SIG-M5 treated with dmso at 0.1 percent for 504 hours (cell line): Measurements from ENCODE around the gene SLC26A4.

Experiments
- DNase-seq: peaks from one replicate; lab custom pipeline; 2025; ENCODE audit not compliant: unreplicated experiment; lab: John Stamatoyannopoulos, UW

Gene SLC26A4

DNA sequence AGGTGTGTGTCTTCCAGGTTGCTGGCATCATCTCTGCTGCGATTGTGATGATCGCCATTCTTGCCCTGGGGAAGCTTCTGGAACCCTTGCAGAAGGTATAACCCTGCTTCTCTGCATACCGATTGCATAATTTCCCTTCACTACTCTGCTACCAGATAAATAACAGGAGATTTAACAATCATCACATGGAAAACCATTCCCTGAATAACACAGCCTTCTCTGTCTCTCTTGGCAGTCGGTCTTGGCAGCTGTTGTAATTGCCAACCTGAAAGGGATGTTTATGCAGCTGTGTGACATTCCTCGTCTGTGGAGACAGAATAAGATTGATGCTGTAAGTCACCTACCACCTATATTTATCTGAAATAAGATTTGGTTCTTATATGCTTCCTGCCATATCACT lies 33.8 kb downstream of the SLC26A4 start:
- no peak for DNase-seq

DNA sequence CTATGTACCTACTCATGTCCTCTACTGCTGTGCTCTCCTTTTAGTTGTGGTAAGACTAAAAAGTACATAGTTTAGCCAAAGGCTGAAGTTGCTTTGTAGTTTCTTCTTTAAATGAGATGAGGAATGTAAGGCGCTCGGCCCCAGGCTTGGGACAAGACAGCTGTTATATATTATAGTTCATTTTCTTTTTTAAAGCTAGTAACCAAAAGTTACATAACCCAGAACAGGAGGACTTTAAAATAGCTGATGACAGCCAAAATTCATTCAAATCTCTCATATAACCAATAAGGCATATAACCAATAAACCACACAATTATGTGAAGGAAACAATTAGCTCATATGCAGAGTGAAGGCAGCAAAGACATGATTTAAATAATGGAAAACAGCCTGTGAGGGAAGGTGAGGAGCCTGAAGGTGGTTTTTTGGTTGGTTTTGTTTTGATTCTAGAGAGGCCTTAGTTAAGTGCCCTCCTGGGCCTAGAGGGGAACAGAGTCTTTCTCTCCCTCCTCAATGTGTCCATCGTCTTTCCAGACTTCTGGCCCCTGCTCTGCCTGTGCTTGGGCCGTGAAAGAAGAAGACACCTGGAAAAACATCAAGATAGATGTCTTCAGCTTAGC lies 35.8 kb downstream of the SLC26A4 start:
- DNase-seq = no peak

DNA sequence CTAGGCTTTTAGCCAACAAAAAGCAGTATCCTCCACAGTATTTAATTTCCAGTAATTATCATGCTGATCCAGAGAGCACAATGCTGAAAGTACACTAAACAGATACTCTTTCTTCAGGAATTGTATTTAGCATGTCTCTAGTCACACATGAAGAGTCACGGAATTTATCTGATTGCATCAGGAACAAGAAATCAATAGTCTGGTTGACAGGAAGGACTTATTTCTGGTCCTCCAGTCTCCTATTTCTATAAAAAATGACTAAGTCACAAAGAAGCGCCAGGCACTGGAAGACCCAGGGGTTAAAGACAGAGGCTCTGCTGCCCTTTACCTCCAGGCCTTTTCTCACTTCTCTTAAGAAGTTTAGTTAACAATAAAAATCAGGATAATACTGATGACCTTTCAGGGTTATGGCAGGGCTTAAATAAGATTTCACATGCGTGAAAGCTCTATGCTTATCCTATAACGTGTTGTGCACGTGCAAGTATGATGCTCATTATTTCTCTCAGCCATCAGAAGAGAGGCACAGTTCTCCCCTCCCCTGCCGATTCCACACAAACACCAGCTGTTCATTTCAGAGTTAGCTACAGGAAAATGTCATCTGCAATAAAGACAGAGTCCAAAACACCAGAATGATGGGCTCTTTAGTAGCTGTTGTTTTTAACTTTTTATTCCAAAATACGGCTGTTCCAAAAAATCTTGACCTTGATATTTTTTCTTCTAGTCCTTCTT lies 36.9 kb downstream of the SLC26A4 start:
- DNase-seq = no peak

DNA sequence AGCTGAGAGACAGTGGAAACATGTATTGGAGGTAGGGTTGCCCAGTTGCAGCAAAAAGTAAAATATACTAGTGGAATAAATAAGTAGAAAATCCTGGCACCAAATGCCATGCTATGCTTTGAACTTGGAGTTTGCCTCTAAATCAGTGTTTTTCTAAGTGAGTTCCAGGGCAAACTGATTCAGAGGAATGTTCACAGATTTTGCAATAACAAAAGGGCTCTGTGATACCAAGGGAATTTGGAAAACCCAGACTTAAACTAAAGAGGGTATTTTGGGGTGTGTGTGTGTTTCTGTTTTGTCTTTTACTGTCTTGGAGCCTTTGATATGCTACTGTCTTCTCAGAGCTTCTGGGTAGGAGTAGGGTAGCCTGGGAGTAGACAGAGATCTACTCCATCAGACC lies 39.9 kb downstream of the SLC26A4 start:
- no peak for DNase-seq

DNA sequence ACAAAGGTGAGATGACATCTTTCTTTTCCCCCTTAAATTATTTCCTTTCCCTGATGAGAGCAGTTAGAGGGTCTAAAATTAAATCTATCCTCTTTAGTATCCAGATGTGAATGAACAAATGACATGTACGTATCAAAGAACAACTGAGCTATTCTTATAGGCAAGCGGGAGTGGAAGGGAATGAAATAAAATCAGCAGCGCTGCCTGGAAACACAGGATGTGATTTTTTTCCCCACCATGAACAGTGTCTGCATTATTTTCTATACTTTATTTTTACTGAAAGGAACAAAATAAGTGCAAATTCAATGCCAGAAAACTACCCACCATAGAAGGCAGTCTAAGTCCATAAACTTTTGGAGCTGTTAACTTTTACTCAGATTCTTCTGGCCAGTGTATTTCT lies 40.6 kb downstream of the SLC26A4 start:
- no peak for DNase-seq

DNA sequence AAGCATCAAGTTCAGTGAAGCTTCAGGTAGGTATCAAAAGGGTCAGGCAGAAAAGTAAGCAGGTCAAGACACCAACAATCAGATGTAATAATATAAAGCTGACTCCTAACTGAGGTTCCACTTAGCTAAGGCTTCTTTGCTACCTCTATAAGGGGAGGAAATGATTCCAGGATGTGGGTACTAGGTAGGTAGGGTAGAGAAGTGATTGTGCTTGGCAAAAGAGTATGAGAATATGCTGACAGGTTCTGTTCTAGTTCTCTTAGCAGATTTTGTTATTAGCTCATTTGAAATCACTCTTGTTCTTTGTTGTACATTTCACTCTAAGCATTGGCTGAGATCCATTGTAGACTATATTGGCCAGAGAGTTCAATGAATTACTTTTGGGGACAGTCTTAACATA lies 42.6 kb downstream of the SLC26A4 start:
- no peak for DNase-seq

DNA sequence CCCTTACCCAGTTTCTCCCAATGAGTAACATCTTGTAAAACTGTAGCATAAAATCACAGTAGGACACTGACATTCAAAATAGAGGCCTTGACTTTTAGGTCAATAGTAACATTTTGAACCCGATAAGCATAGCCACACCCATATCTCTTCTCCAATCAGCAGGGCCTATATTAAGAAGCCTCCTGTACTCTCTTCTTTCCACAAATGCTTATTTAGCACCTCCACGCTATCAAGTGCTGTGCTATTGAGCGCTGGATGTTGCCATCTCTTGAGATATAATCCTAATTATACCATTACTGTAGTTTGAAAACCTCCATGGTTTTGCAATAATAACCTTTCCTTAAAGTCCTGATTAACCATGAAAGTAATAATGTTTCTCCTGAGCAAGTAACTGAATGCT lies 43.2 kb downstream of the SLC26A4 start:
- no peak for DNase-seq

DNA sequence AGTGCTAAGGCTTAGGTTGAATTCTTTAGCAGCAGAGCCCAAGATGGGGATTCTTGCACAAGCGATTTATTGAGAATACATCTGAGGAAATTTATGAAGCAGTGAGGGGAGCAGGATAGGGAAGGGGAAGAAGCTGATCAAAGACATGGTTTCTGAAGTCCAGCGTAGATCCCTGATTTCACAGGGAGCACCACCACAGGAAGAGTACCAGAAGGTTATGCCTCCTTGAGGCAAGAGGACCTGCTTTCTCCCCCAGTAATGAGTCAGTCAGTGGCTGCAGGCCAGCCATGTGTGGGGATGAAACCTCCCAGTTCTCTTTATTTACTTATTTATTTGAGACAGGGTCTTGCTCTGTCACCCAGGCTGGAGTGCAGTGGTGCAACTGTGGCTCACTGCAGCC lies 48.3 kb downstream of the SLC26A4 start:
- DNase-seq = no peak

DNA sequence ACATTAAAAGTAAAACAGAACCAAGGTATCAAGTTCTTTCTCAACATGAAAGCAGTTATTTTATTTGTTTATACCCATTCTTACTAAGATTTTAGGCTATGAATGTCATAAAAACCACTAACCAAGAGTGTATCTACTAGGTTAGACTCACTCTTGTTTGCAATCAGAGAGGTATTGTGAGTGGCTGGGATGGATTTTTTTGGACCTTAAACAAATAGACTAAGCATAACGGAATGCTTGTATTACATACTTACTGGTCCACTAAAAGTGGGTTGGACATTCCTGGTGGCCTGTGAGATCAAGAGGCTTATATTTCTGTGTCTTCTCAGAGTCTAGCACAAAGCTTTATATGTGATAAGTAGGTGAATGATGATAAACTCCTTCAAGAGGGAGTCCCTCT lies 50.7 kb downstream of the SLC26A4 start:
- no peak for DNase-seq

DNA sequence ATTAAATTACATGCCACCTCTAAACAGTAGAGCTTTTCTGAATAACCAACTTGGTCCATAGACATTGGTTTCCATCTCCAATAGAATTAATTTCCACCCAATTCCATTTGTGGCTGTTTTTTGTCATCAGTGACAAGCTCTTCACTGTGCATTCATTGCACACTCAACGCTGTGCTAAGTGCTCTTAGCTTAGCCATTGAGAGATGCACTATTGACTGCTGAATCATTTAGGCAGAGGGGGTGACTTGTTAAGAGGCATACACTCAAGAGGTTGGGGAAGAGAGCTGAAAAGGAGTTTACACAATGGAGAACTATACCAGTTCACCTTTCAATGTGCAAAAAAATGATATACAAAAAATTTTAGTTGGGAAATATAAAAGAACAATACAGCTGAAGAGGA lies 51.4 kb downstream of the SLC26A4 start:
- no peak for DNase-seq

DNA sequence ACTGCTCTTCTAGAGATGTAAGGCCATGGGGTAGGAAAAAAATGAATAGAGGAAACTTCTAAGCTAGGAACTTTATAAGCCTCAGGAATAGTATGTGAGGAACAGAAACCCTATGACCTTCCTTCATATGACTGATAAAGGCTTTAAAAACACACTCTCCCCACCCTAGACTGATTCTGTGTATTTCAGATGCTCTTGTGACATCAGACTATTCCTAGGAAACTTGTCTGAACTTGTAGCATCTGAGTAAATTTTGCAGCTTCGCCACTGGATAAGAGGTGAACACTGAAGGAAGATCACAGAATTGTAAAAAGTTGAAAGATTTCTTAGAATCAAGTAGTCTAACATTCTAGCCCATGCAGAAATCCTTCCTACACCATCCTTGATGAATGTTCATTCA lies 52.3 kb downstream of the SLC26A4 start:
- no peak for DNase-seq

DNA sequence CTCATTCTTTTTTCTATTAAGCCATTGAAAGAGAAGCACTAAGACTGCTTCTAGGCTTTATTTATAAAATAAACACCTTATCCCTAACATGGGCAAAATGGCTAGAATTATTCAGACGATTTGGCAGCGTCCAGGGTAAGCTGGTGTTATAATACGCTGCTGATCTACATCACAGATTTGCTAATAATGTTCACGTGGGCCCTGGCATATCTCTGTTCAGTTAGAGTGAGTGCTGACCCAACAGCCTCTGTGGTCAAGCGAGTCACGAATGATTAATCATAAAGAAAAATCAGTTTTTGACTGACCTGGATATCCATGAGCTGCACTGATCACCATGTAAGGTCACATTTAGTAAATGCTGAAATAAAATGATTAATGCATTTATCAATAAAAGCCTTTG lies 54.9 kb downstream of the SLC26A4 start:
- DNase-seq = no peak

DNA sequence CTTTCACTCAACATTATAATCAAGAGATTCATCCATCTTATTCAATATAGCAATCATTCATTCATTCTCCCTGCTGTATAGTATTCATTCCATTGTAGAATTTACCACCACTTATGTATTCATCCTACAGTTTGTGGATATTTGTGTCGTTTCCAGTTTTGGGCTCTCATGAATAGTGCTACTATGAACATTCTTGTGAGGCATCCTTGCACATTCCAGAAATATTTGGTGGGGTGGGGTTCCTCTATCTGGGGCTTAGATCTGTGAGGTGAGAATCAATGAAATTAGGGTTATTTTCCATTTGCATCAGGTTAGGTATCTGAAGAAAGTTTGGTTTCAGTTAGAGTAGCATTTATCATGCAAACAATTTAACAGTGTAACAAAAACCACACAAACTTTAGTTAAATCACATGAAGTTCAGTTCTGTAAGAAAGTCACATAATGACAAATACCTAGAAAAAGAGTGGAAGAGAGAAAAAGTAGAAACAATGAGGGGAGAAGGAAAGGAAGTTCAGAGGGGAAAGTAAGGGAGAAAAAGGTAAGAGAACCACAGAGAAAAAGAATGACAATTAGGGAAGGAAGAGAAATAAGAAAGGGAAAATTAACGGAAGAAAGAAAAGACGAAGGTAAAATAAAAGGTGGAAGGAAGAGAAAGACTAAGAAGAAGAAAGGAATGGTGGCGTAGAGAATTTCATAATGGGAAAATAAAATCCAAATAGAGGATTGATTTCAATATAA lies 58.0 kb downstream of the SLC26A4 start:
- DNase-seq = no peak

DNA sequence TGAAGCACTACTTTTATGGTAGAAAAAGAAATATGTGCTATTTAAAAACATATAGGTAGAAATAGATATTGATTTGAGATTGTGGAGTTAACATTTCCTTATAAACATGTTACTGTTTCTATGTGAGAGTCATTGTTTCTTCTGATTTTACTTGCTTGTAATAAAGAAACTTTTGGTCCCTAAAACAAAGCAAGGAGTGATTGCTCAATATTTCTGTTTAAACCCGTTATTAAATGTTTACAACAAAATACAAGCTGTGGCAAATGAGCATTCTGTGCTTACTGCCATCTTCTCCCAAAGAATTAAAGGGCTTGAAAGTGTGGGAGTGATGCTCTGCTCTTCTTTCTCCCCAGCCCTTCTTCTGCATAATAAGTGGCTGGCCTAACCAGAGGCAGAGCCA lies 60.7 kb downstream of the SLC26A4 start:
- no peak for DNase-seq

DNA sequence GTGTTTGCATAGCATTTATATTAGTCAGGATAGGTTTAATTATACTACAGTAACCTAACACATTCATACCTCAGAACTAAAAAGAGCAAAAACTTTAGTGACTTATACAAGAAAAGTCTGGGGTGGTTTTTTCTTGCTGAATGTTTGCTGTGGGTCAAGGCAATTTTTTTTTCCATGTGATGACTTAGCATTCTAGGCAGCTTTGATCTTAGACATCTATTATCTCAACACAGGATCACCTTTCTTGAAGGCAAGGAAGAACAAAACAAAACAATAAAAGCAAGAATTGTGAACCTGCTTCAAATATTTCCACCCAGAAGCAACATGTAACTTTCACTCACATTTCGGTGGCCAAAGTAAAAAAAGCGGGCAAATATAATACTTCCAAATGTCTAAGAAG lies 62.6 kb downstream of the SLC26A4 start:
- DNase-seq = no peak

DNA sequence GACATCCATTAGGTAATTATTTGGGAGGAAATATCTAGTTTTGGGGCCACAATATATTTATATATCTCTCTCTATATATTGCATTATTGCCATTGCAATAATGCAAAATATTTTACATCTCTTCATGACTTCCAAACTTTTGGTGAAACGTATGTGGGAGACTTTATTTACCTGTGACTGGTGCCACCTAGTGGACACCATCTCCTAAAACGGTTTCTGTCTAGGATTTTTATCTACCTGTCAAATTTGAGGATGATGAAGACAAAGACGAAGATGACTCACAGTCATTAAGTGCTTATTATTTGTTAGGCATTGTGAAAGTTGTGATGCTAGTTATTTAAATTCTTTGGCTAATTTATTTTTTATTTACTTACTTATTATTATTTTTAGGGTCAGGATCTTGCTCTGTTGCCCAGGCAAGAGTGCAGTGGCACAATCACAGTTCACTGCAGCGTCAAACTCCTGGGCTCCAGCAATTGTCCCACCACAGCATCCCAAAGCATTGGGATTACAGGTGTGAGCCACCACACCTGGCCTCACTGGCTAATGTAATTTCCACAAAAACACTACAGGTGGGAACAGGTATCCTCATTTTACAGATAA lies 64.6 kb downstream of the SLC26A4 start:
- DNase-seq = peak; percentile 63

DNA sequence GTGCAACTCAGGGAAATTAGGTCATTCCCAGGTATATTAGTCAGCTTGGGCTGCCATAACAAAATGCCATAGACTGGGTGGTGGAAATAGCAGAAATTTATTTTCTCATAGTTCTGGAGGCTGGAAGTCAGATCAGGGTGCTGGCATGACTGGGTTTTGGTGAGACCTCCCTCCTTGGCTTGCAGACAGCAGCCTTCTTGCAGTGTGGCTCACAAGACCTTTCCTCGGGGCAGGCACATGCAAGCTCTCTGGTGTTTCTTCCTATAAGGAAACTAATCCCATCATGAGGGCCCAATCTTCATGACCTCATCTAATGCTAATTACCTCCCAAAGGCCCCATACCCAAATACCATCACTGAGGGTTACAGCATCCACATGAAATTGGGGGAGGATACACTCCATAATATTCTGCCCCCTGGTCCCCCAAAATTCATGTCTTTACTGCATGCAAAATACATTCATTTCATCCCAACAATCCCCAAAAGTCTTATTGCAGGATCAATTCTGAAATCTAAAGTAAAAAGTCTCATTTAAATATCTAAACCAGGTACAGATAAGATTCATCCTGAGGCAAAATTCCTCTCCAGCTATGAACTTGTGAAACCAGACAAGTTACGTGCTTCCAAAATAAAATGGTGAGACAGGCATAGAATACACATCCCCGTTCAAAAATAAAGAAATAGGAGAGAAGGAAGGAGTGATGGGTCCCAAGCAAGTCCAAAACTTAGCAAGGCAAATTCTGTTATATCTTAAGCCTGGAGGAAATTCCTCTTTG lies 65.9 kb downstream of the SLC26A4 start:
- DNase-seq = no peak

DNA sequence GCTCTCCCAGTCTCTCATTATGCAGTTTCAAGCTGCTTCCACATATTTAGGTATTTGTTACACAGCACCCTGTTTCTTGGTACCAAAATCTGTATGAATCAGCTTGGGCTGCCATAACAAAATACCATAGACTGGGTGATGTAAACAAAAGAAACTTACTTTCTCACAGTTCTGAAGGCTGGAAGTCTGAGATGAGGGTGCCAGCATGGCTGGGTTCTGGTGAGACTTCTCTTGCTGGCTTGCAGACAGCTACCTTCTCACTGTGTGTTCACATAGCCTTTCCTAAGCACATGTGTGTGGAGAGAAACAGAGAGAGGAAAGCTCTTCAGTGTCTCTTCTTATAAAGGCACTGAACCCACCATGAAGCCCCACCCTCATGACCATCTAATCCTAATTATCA lies 67.6 kb downstream of the SLC26A4 start:
- DNase-seq = no peak

DNA sequence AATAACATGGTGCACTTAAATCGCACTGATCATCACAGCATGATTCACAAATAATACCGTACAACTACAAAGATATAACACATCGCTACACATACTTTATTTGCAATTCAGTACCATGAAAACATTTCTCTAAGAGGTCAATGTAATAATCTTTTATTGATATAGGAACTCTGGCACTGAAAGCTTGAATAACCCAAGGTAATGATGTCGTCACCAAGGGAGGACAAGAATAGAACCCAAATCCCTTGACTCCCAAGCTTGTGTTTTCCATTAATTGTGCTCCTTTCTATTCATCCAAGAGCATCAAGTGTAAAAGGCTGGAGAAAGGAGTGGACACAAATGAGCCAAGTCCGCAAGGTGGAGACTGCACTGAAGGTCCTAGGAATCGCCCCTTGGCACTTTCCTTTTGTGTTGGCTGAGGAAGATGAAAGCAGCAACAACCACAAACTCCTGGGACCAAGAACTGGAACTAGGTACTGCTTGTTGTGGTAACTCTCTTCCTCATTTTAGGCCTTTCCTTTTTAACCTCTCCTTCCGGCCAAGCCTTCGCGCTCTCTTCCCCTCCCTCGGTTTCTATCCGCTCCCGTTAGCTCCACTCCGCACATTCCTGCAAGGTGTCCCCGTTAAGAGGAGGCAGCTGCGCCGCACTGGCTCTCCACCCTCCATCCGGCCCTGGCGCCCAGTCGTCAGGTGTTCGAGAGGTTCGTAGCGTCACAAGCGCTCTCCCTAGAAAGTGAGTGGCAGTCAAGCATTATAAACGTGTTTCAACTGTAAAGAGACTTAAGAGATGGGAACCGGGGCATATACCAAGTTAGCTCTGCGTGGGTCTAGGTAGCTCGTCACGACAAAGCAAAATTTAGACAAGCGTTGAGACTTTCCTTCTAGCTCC lies 82.3 kb downstream of the SLC26A4 start:
- peak; percentile 94 for DNase-seq
